Left lobe of liver (tissue), 2 donors: ENCODE data around the gene RFX4. TPM values are rescaled to one million over a fixed set of nuclear protein-coding genes. Genes with fewer than 3 reads are reported as not detected.
A peak's percentile ranks its signal among the peaks of the same experiment; 100 is the strongest.

ENCODE experiments used
- ATAC-seq: fragments of 200-7000 bp; cut with Tn5 transposase; one replicate; pipeline ENCODE4 v1.9.1; 2020; ENCODE audit warnings: mild to moderate bottlenecking, moderate library complexity
- DNase-seq: peaks from one replicate; pipeline ENCODE4 v3.0.0-alpha.2; 2020; ENCODE audit warnings: low spot score
- total RNA-seq: library from RNA; stranded (reverse); gene quantifications from one replicate; pipeline ENCODE4 v1.2.1, GENCODE V29; 2021
- donor health status: DM: no; HTN: no; CAD: no; lungs with moderate emphysema.
- donor health status: DM: no; HTN: yes; CAD: no.

Gene RFX4
- total RNA-seq, 1 donor from 2014 or later, result not detected

DNA sequence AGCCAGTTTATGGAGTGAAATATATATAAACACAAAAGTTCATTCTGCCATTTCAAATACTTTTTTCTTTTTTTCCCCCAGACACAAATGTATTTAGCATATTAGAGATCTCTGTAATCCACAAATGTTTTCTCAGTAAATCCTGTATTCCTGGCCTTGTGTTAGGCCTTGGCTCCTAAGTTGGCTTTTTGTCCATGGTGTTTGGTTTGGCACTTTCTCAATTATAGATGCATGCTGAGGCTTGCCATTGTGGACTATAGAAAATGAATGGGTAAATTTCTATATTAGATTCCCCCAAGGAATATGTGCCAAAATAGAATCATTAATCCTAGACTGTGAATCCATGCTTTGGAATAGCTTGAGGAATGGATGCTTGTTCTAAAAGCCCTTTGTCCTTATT lies 208.7 kb downstream of the RFX4 start:
- ATAC-seq, result peak; percentile 58
- DNase-seq, result no peak

GRCh38 chr12:106794369-106794768 lies 211.6 kb downstream of the RFX4 start:
- DNase-seq (no peak), ATAC-seq (no peak)

DNA sequence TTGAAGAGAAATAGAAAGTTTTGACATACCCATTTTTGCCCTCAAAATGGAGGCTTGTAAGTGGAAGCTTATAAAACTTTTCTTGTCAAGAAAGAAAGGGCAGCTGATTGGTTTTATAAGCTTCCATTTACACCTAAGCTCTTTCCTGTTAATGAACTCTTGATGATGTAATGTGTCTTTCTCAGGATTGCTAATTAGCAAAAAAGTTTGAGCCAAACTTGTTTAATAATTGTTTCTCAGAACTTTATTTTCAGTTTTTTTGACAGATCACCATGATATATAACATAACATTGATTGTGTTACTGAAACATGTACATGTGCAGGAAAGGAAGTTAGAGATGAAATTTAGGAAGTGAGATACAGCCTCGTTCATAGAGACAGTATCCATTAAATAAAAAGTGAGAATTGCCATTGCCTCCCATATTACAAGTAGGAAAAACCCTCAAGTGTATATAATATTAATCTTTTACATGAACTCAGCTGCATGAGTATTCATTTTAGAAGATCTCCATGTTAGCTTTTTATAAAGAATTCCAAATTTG lies 218.4 kb downstream of the RFX4 start:
- no peak for ATAC-seq
- no peak for DNase-seq

GRCh38 chr12:106801830-106802533 lies 219.2 kb downstream of the RFX4 start:
- no peak for DNase-seq
- ATAC-seq, result no peak

DNA sequence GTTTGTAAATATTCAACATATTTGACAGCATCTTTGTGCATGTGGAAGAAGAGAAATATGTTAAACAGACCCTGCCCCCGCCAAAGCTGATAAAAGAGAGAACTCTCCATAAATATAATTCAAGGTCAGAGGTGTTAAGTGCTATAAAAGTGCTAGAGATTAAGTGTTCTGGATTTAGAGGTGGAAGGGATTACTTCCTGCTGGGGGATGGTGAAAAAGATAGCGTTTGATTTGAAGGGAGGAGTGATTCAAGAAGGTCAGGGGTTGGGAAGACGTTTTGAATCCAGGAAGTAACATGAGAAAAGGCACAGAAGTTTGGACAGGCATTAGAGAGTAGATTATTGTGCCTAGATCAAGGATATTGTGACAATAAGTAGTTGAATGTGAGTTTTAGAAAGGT lies 221.9 kb downstream of the RFX4 start:
- DNase-seq, result no peak
- no peak for ATAC-seq

Other genes starting within 250 kb of the RFX4 start
- 7.9 TPM for gene POLR3B, start 225.3 kb upstream of the RFX4 start, total RNA-seq
- gene RIC8B, start 191.7 kb downstream of the RFX4 start, total RNA-seq, result 9.6 TPM